HEK293 (cell line): ENCODE data around the gene EVI2B.

Experiments
- CTCF ChIA-PET: fragments of 350-600 bp; formaldehyde crosslinking; extraction: SDS; loops from one replicate; lab custom pipeline; 2021; ENCODE audit warnings: antibody characterized with exemption; lab: Yijun Ruan, JAX
- POLR2A ChIA-PET: fragments of 300-600 bp; formaldehyde crosslinking; extraction: SDS; loops from one replicate; lab custom pipeline; 2020; ENCODE audit warnings: antibody characterized with exemption, inconsistent platforms; lab: Yijun Ruan, JAX
- H3K27ac ChIP-seq: fragments of 200-500 bp; sonication (Bioruptor generic); 2 replicates; pipeline ENCODE4 v1.5.1; 2014; ENCODE audit warnings: low read depth, low read length, control low read depth, inconsistent platforms; ENCODE audit errors: extremely low read depth
- H3K36me3 ChIP-seq, 2 experiments: fragments of 200-500 bp in 1 of 2; sonication (Bioruptor generic) in 1 of 2; 1 replicate in 1 of 2; 2 replicates in 1 of 2; pipeline ENCODE4 v1.5.1; 2014 to 2017; ENCODE audit warnings: inconsistent platforms in 2 of 2, low read length in 2 of 2; ENCODE audit not compliant: control insufficient read depth in 2 of 2, insufficient read depth in 1 of 2
- H3K4me1 ChIP-seq: fragments of 200-500 bp; sonication (Bioruptor generic); 2 replicates; pipeline ENCODE4 v1.5.1; 2014; ENCODE audit warnings: mild to moderate bottlenecking, low read length, inconsistent platforms; ENCODE audit not compliant: control insufficient read depth, insufficient read depth
- H3K4me3 ChIP-seq: 2 replicates; pipeline ENCODE4 v1.5.1; 2011; ENCODE audit warnings: low read depth, mild to moderate bottlenecking, control low read depth, low read length, moderate library complexity
- H3K9me3 ChIP-seq: fragments of 200-500 bp; sonication (Bioruptor generic); 2 replicates; pipeline ENCODE4 v1.5.1; 2014; ENCODE audit warnings: low read depth, low read length, inconsistent platforms; ENCODE audit not compliant: control insufficient read depth, insufficient read depth
- HOXC10 ChIP-seq: sonication (generic); formaldehyde crosslinking; IDR thresholded peaks from 2 replicates; pipeline ENCODE4 v1.8.1; 2023; ENCODE audit warnings: mild to moderate bottlenecking, missing genetic modification reagents
- IKZF3 ChIP-seq: fragments of 450-650 bp; IDR thresholded peaks from 2 replicates; pipeline ENCODE4 v1.5.0; 2018; ENCODE audit warnings: missing biosample characterization, mild to moderate bottlenecking, missing genetic modification characterization, moderate library complexity
- SCRT2 ChIP-seq: fragments of 450-650 bp; formaldehyde crosslinking; IDR thresholded peaks from 2 replicates; pipeline ENCODE4 v1.5.1; 2016; ENCODE audit warnings: missing biosample characterization, missing genetic modification characterization
- ZBTB20 ChIP-seq: fragments of 450-650 bp; formaldehyde crosslinking; IDR thresholded peaks from 2 replicates; pipeline ENCODE4 v1.5.1; 2016; ENCODE audit warnings: missing biosample characterization, missing genetic modification characterization
- ZNF140 ChIP-seq: fragments of 450-650 bp; formaldehyde crosslinking; IDR thresholded peaks from 2 replicates; pipeline ENCODE4 v1.5.1; 2016; ENCODE audit warnings: missing biosample characterization, missing genetic modification characterization
- ZNF157 ChIP-seq: fragments of 450-650 bp; formaldehyde crosslinking; IDR thresholded peaks from 2 replicates; pipeline ENCODE4 v1.5.1; 2016; ENCODE audit warnings: missing biosample characterization, missing genetic modification characterization
- ZNF175 ChIP-seq: fragments of 450-650 bp; formaldehyde crosslinking; IDR thresholded peaks from 2 replicates; pipeline ENCODE4 v1.5.1; 2016; ENCODE audit warnings: missing biosample characterization, missing genetic modification characterization
- ZNF202 ChIP-seq: fragments of 450-650 bp; formaldehyde crosslinking; IDR thresholded peaks from 2 replicates; pipeline ENCODE4 v1.5.1; 2016; ENCODE audit warnings: missing biosample characterization, missing genetic modification characterization, borderline replicate concordance
- ZNF292 ChIP-seq: fragments of 450-650 bp; formaldehyde crosslinking; IDR thresholded peaks from 2 replicates; pipeline ENCODE4 v1.5.1; 2016; ENCODE audit warnings: low read depth, missing biosample characterization, missing genetic modification characterization, borderline replicate concordance
- ZNF354C ChIP-seq: fragments of 450-650 bp; formaldehyde crosslinking; IDR thresholded peaks from 2 replicates; pipeline ENCODE4 v1.5.1; 2016; ENCODE audit warnings: missing biosample characterization, missing genetic modification characterization, low read depth, borderline replicate concordance
- ZNF362 ChIP-seq: fragments of 450-650 bp; formaldehyde crosslinking; IDR thresholded peaks from 2 replicates; pipeline ENCODE4 v1.5.1; 2016; ENCODE audit warnings: missing biosample characterization, missing genetic modification characterization
- ZNF366 ChIP-seq: fragments of 450-650 bp; formaldehyde crosslinking; conservative IDR thresholded peaks from 2 replicates; pipeline ENCODE4 v1.5.1; 2016; ENCODE audit warnings: missing biosample characterization, missing genetic modification characterization
- ZNF544 ChIP-seq: fragments of 450-650 bp; formaldehyde crosslinking; IDR thresholded peaks from 2 replicates; pipeline ENCODE4 v1.5.0; 2017; ENCODE audit warnings: missing biosample characterization, missing genetic modification characterization
- ZNF610 ChIP-seq: fragments of 450-650 bp; formaldehyde crosslinking; IDR thresholded peaks from 2 replicates; pipeline ENCODE4 v1.5.1; 2016; ENCODE audit warnings: missing biosample characterization, missing genetic modification characterization, borderline replicate concordance
- ZNF629 ChIP-seq: fragments of 450-650 bp; formaldehyde crosslinking; IDR thresholded peaks from 2 replicates; pipeline ENCODE4 v1.5.1; 2017; ENCODE audit warnings: missing biosample characterization, missing genetic modification characterization
- ZNF776 ChIP-seq: fragments of 450-650 bp; formaldehyde crosslinking; IDR thresholded peaks from 2 replicates; pipeline ENCODE4 v1.5.0; 2017; ENCODE audit warnings: missing biosample characterization, missing genetic modification characterization, borderline replicate concordance
- ZSCAN23 ChIP-seq: fragments of 450-650 bp; formaldehyde crosslinking; IDR thresholded peaks from 2 replicates; pipeline ENCODE4 v1.5.1; 2016; ENCODE audit warnings: missing biosample characterization, missing genetic modification characterization
- TF ChIP-seq, protein P1 (sequence below): fragments of 450-650 bp; formaldehyde crosslinking; IDR thresholded peaks from 2 replicates; pipeline ENCODE4 v1.5.1; 2016; ENCODE audit warnings: missing biosample characterization, missing genetic modification characterization, borderline replicate concordance
- TF ChIP-seq, protein P2 (sequence below): fragments of 450-650 bp; formaldehyde crosslinking; IDR thresholded peaks from 2 replicates; pipeline ENCODE4 v1.5.1; 2016; ENCODE audit warnings: missing biosample characterization, missing genetic modification characterization
- TF ChIP-seq, protein P3 (sequence below): fragments of 450-650 bp; formaldehyde crosslinking; IDR thresholded peaks from 2 replicates; pipeline ENCODE4; 2016; ENCODE audit warnings: missing biosample characterization, missing genetic modification characterization

The EVI2B gene

DNA sequence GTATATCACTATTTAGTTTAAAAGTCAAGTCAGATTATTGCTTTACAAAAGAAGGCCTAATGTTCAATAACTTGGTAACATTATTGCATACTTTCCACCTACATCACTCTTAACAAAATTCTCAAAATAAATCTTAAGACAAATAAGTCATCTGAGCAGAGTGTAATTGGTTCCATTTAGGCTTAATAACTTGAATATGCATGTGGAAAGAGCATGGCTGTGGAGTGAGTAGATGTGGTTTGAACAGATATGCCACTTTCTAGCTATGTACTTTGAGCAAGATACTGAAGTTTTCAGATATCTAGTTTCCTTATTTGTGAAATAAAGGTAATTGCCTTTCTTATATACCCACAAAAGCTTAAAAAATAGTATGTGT lies 14.3 kb upstream of the EVI2B start:
- TF ChIP-seq ZNF175 (tag by site-specific recombination) (no peak), ZNF629 (tag by site-specific recombination) (0 out of 2 replicates have a peak, but pooled peaks have one; percentile 1), IKZF3 (tag by site-specific recombination) (no peak)
- Histone ChIP-seq H3K4me1 (no peaks in the 10 kb centered on the region), H3K4me3 (no peak overlapping the region), H3K36me3 (peaks cover 13 to 34% of the 10 kb centered on the region in 2 experiments), H3K27ac (no peak overlapping the region), H3K9me3 (no peaks in the 10 kb centered on the region)
- ChIA-PET CTCF (no interaction called here), POLR2A (no interaction called here)

GRCh38 chr17:31327534-31328159 lies 13.8 kb upstream of the EVI2B start:
- Histone ChIP-seq H3K27ac (no peak overlapping the region), H3K36me3 (peaks cover 13 to 34% of the 10 kb centered on the region in 2 experiments), H3K4me3 (no peak overlapping the region), H3K4me1 (no peaks in the 10 kb centered on the region), H3K9me3 (no peaks in the 10 kb centered on the region)
- POLR2A ChIA-PET: no interaction called here
- 0 out of 2 replicates have a peak, but pooled peaks have one; percentile 15 for TF ChIP-seq ZNF629 (tag by site-specific recombination)
- TF ChIP-seq ZNF362 (tag by site-specific recombination): 0 out of 2 replicates have a peak, but pooled peaks have one; percentile 39
- no peak for TF ChIP-seq ZNF140 (tag by site-specific recombination)
- CTCF ChIA-PET: no interaction called here

- ChIA-PET CTCF (no interaction called here), POLR2A (no interaction called here)
- no peak overlapping the region for H3K4me3 ChIP-seq
- no peaks in the 10 kb centered on the region for H3K9me3 ChIP-seq
- no peak for TF ChIP-seq ZNF202 (tag by site-specific recombination)
- TF ChIP-seq ZNF292 (tag by site-specific recombination): no peak
- no peak for TF ChIP-seq ZSCAN23
- TF ChIP-seq ZBTB20: no peak
- TF ChIP-seq ZNF544 (tag by site-specific recombination): no peak
- peaks cover 2% of the 10 kb centered on the region; the same call in 1 of the 2 replicates for H3K4me1 ChIP-seq
- peaks cover 3 to 23% of the 10 kb centered on the region in 2 experiments; a peak in 2 of 3 replicates for H3K36me3 ChIP-seq
- no peak overlapping the region for H3K27ac ChIP-seq
These were observed 9.7 kb upstream of the EVI2B start for GRCh38 chr17:31323551-31323950.

- H3K4me3 ChIP-seq: no peak overlapping the region
- H3K4me1 ChIP-seq: peaks cover 5% of the 10 kb centered on the region; the same call in 1 of the 2 replicates
- H3K36me3 ChIP-seq: peaks cover 3 to 12% of the 10 kb centered on the region in 2 experiments; a peak in 2 of 3 replicates
- ChIA-PET CTCF (no interaction called here), POLR2A (no interaction called here)
- H3K9me3 ChIP-seq: no peaks in the 10 kb centered on the region
- H3K27ac ChIP-seq: no peak overlapping the region
- TF ChIP-seq ZNF157 (tag by site-specific recombination) (no peak), ZNF366 (tag by site-specific recombination) (no peak), ZNF354C (no peak), ZNF776 (tag by site-specific recombination) (no peak), HOXC10 (CRISPR knock-in tag) (no peak), SCRT2 (no peak), ZNF610 (tag by site-specific recombination) (no peak)
- TF ChIP-seq, protein P1, sequence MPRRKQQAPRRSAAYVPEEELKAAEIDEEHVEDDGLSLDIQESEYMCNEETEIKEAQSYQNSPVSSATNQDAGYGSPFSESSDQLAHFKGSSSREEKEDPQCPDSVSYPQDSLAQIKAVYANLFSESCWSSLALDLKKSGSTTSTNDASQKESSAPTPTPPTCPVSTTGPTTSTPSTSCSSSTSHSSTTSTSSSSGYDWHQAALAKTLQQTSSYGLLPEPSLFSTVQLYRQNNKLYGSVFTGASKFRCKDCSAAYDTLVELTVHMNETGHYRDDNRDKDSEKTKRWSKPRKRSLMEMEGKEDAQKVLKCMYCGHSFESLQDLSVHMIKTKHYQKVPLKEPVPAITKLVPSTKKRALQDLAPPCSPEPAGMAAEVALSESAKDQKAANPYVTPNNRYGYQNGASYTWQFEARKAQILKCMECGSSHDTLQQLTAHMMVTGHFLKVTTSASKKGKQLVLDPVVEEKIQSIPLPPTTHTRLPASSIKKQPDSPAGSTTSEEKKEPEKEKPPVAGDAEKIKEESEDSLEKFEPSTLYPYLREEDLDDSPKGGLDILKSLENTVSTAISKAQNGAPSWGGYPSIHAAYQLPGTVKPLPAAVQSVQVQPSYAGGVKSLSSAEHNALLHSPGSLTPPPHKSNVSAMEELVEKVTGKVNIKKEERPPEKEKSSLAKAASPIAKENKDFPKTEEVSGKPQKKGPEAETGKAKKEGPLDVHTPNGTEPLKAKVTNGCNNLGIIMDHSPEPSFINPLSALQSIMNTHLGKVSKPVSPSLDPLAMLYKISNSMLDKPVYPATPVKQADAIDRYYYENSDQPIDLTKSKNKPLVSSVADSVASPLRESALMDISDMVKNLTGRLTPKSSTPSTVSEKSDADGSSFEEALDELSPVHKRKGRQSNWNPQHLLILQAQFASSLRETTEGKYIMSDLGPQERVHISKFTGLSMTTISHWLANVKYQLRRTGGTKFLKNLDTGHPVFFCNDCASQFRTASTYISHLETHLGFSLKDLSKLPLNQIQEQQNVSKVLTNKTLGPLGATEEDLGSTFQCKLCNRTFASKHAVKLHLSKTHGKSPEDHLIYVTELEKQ: no peak
- TF ChIP-seq, protein P2, sequence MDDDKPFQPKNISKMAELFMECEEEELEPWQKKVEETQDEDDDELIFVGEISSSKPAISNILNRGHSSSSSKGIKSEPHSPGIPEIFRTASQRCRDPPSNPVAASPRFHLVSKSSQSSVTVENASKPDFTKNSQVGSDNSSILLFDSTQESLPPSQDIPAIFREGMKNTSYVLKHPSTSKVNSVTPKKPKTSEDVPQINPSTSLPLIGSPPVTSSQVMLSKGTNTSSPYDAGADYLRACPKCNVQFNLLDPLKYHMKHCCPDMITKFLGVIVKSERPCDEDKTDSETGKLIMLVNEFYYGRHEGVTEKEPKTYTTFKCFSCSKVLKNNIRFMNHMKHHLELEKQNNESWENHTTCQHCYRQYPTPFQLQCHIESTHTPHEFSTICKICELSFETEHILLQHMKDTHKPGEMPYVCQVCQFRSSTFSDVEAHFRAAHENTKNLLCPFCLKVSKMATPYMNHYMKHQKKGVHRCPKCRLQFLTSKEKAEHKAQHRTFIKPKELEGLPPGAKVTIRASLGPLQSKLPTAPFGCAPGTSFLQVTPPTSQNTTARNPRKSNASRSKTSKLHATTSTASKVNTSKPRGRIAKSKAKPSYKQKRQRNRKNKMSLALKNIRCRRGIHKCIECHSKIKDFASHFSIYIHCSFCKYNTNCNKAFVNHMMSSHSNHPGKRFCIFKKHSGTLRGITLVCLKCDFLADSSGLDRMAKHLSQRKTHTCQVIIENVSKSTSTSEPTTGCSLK (tag by site-specific recombination): no peak
- TF ChIP-seq, protein P3, sequence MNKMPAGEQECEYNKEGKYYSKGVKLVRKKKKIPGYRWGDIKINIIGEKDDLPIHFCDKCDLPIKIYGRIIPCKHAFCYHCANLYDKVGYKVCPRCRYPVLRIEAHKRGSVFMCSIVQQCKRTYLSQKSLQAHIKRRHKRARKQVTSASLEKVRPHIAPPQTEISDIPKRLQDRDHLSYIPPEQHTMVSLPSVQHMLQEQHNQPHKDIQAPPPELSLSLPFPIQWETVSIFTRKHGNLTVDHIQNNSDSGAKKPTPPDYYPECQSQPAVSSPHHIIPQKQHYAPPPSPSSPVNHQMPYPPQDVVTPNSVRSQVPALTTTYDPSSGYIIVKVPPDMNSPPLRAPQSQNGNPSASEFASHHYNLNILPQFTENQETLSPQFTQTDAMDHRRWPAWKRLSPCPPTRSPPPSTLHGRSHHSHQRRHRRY (tag by site-specific recombination): no peak
These were observed 8.1 kb upstream of the EVI2B start for GRCh38 chr17:31321966-31322365.
